Measurements from ENCODE around the gene CEPT1. TPM values are rescaled to one million over a fixed set of nuclear protein-coding genes. Genes with fewer than 3 reads are reported as not detected.

The CEPT1 gene
- total and polyA plus RNA-seq, 2 donors: 55.3 to 56.9 TPM

DNA sequence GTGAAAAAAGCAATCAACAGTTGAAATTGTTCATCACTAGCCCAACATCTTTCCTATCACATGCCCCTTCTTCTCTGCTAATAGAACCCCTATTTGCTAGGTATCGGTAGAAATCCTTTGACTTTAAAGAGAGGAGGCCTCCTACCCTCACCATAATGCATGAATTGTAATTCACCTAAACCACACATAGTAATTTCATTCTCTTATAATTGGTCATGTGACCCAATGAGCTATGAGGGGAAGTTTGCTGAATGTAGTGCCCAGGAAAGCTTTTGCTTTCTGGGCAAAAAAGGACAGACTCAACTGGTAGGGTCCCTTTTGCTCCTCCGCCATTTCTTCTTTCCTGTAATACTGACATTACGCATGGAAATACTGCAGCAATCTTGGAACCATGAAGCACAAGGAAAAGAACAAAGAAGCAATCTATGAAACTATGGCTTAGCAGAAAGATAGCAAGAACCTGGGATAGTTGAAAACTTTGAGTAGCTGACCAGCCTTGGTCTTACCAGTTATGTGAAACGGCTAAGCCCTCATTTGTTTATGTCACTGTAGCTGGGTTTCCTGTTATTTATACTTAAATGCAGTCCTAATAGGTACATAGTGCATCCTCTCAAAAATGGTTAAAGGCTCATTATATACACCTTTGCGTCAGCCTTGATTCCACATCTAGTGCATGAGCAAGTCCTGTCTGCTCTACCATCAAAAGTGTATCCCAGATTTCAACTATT, 77.3 kb downstream of the CEPT1 start:
- Histone ChIP-seq H3K4me3 (ENCODE audit: low read length in 2 of 2) (no peak overlapping the region), H3K27me3 (ENCODE audit: control insufficient read depth in 2 of 2, insufficient read depth in 1 of 2, low read length in 1 of 2) (no peaks in the 10 kb centered on the region), H3K36me3 (ENCODE audit: control insufficient read depth in 2 of 2, insufficient read depth in 2 of 2, low read length in 1 of 2) (no peaks in the 10 kb centered on the region), H3K4me1 (ENCODE audit: control insufficient read depth in 2 of 2, insufficient read depth in 2 of 2, low read length in 2 of 2) (peaks cover 87 to 93% of the 10 kb centered on the region in 2 donors), H3K27ac (ENCODE audit: low read depth in 1 of 2, low read length in 1 of 2) (peak overlapping the region; percentile 80 to 98), H3K9me3 (ENCODE audit: control insufficient read depth in 2 of 2, insufficient read depth in 1 of 2, low read length in 1 of 2) (no peaks in the 10 kb centered on the region)
- 75% methylated on average over 5 of the region's 5 CpGs for WGBS
- DNase-seq (ENCODE audit: low read depth in 6 of 9, low spot score in 9 of 9): no peak

DNA sequence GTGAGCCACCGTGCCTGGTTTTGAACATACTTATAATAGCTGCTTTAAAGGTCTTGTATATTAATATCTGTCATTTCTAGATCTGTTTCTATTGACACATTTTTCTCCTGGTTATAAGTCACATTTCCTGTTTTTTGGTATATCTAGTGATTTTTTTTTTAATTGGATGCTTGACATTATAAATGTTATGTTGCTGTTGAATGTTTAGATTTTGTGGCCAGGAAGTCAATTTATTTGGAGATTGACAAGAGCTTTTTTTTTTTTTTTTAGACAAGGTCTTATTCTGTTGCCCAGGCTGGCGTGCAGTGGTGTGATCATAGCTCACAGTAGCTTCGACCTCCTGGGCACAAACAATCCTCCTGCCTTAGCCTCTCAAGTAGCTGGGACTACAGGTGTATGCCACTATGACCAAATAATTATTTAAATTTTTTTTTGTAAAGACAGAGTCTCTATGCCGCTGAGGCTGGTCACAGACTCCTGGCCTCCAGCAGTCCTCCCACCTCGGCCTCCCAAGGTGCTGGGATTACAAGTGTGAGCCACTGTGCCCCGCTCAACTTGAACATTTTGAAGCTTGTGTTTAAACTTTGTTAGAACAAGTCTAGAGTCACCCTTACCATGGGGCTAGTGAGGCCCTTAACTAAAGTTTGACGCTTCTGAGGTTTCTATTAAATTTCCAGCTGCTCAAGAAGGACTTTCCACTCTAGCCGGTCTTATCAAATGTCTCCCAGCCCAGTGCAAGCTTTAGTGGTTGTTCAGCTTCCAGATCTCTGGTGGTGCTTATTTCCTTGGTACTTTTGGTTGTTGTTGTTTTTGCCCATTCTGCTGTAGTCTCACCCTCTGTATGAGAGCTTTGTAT, 78.9 kb downstream of the CEPT1 start:
- H3K27ac ChIP-seq (ENCODE audit: low read depth in 1 of 2, low read length in 1 of 2): peak overlapping the region; percentile 90 to 95
- peaks cover 84 to 93% of the 10 kb centered on the region in 2 donors for H3K4me1 ChIP-seq (ENCODE audit: control insufficient read depth in 2 of 2, insufficient read depth in 2 of 2, low read length in 2 of 2)
- no peaks in the 10 kb centered on the region for H3K27me3 ChIP-seq (ENCODE audit: control insufficient read depth in 2 of 2, insufficient read depth in 1 of 2, low read length in 1 of 2)
- whole genome bisulfite sequencing: 92% methylated on average over 8 of the region's 8 CpGs
- H3K9me3 ChIP-seq (ENCODE audit: control insufficient read depth in 2 of 2, insufficient read depth in 1 of 2, low read length in 1 of 2): no peaks in the 10 kb centered on the region
- DNase-seq (ENCODE audit: low read depth in 6 of 9, low spot score in 9 of 9): no peak
- no peak overlapping the region for H3K4me3 ChIP-seq (ENCODE audit: low read length in 2 of 2)
- no peaks in the 10 kb centered on the region for H3K36me3 ChIP-seq (ENCODE audit: control insufficient read depth in 2 of 2, insufficient read depth in 2 of 2, low read length in 1 of 2)

DNA sequence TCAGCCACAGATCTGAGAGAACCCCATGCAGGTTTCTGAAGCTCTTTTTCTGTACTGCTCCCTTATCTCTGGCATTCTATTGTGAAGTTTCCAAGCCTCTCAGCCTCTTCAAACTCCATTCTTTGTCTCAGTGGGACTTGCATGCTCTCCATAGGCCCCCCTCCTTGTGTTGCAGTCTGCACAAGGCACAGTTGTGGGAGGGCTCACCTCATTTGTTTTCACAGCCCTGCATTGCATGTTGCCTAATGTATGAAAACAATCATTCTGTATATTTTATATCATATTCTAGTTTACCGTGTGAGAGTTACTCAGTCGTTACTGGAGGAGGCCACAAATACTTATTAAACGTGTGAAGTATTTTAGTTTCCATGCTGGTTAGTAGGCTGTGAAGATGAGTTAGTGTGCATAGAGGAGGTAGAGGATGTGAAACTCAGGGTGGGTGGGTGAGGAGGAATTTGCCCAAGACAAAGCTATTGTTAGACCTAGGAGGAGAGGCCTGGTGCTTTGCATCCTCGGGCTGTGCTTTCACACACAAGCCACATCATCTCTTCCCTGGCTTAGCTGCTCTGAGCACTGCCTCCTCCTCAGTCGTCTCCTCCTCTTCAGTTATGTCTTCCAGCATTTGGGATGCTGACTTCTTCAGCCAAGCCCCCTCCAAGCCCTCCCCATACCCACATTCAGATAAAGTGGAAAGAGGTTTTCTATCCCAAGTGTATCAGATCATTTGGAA, 79.7 kb downstream of the CEPT1 start:
- 42% methylated on average over 5 of the region's 5 CpGs for WGBS
- H3K27ac ChIP-seq (ENCODE audit: low read depth in 1 of 2, low read length in 1 of 2): peak overlapping the region; percentile 90 to 95
- H3K36me3 ChIP-seq (ENCODE audit: control insufficient read depth in 2 of 2, insufficient read depth in 2 of 2, low read length in 1 of 2): no peaks in the 10 kb centered on the region
- no peak overlapping the region for H3K4me3 ChIP-seq (ENCODE audit: low read length in 2 of 2)
- H3K27me3 ChIP-seq (ENCODE audit: control insufficient read depth in 2 of 2, insufficient read depth in 1 of 2, low read length in 1 of 2): no peaks in the 10 kb centered on the region
- H3K9me3 ChIP-seq (ENCODE audit: control insufficient read depth in 2 of 2, insufficient read depth in 1 of 2, low read length in 1 of 2): no peaks in the 10 kb centered on the region
- peak in 3 of 9 donors; percentile 48 to 79 (median 62) for DNase-seq (ENCODE audit: low read depth in 6 of 9, low spot score in 9 of 9)
- H3K4me1 ChIP-seq (ENCODE audit: control insufficient read depth in 2 of 2, insufficient read depth in 2 of 2, low read length in 2 of 2): peaks cover 76 to 90% of the 10 kb centered on the region in 2 donors

DNA sequence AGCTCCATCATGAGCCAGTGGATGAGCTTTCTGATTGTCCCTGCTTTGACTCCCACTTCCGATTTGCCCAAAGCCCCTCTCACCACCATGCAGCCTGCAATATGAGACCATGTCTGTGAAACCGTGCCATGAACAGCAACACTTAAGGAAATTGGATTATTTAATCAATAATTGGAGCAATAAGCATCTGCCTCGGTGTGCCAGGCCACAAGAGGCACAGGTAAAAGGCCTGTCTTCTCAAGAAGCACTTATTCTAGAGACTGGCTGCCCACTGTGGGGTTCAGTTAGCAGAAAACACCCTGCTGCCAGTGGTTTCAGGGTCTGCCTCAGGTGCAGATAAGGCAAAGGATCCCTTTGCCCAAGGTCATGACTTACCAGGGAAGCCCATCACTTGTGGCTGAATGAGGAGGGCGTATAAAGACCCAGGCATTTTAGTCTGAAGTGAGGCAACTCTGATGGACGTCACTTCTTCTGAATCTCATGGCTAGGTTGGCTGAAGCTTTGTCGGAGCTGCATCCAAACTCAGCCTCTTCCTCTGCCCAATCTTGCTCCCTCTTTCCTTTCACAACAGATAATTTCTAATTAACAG, 80.4 kb downstream of the CEPT1 start:
- peak in 1 of 9 donors; percentile 27 for DNase-seq (ENCODE audit: low read depth in 6 of 9, low spot score in 9 of 9)
- Histone ChIP-seq H3K4me1 (ENCODE audit: control insufficient read depth in 2 of 2, insufficient read depth in 2 of 2, low read length in 2 of 2) (peaks cover 74 to 88% of the 10 kb centered on the region in 2 donors), H3K27me3 (ENCODE audit: control insufficient read depth in 2 of 2, insufficient read depth in 1 of 2, low read length in 1 of 2) (no peaks in the 10 kb centered on the region), H3K27ac (ENCODE audit: low read depth in 1 of 2, low read length in 1 of 2) (peak overlapping the region; percentile 90 to 95), H3K4me3 (ENCODE audit: low read length in 2 of 2) (no peak overlapping the region), H3K36me3 (ENCODE audit: control insufficient read depth in 2 of 2, insufficient read depth in 2 of 2, low read length in 1 of 2) (no peaks in the 10 kb centered on the region), H3K9me3 (ENCODE audit: control insufficient read depth in 2 of 2, insufficient read depth in 1 of 2, low read length in 1 of 2) (no peaks in the 10 kb centered on the region)
- WGBS: 98% methylated on average over 6 of the region's 6 CpGs

DNA sequence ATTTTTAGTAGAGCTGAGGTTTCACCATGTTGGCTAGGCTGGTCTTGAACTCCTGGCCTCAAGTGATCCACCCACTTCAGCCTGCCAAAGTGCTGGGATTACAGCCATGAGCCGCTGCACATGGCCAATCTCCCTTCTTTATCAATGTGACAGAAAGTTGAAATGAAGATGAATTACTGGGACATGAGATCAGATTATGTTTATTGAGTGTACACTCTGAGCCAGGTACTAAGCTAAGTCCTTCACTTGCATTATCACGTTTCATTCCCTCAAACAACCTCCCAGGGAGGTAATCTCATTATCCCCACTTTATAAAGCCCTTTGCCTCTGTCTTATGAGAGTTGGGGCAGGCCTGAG, 81.2 kb downstream of the CEPT1 start:
- peak overlapping the region; percentile 89 to 90 for H3K27ac ChIP-seq (ENCODE audit: low read depth in 1 of 2, low read length in 1 of 2)

DNA sequence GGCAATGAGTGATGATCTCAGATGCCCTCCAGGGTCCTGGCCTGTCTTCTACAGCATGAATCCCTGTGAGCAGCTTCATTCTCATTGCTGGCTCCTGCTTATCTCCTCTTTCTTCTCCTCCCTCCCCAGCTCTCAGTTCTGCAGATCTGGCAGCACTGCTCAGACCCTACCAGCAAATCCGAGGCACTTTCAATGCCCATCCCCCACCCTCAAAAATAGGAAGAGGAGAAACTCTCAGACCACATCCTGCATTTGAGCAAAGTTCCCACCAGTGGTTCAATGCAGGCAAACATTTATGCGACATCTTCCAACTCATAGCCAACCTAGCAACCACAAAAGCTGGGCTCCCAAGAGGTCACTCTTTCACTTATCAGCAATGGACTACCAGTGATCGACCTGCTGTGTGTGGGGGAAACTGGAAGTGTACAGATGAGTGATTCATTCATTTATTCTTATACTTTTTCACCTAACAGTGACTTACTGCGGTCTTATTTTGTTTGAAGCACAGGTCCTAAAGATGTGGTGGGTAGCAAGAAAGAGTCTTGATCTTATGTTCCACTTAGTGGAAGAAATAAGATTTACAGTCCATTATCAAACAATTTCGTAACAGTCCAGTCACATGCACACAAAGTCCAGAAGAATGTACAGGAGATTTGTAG, 81.7 kb downstream of the CEPT1 start:
- peak in 7 of 9 donors; percentile 76 to 97 (median 89) for DNase-seq (ENCODE audit: low read depth in 6 of 9, low spot score in 9 of 9)
- no peaks in the 10 kb centered on the region for H3K27me3 ChIP-seq (ENCODE audit: control insufficient read depth in 2 of 2, insufficient read depth in 1 of 2, low read length in 1 of 2)
- H3K9me3 ChIP-seq (ENCODE audit: control insufficient read depth in 2 of 2, insufficient read depth in 1 of 2, low read length in 1 of 2): no peaks in the 10 kb centered on the region
- H3K36me3 ChIP-seq (ENCODE audit: control insufficient read depth in 2 of 2, insufficient read depth in 2 of 2, low read length in 1 of 2): no peaks in the 10 kb centered on the region
- 15% methylated on average over 5 of the region's 5 CpGs for WGBS
- H3K4me1 ChIP-seq (ENCODE audit: control insufficient read depth in 2 of 2, insufficient read depth in 2 of 2, low read length in 2 of 2): peaks cover 69 to 88% of the 10 kb centered on the region in 2 donors
- peak overlapping the region; percentile 33 for H3K4me3 ChIP-seq (ENCODE audit: low read length in 2 of 2)
- peak overlapping the region; percentile 89 to 90 for H3K27ac ChIP-seq (ENCODE audit: low read depth in 1 of 2, low read length in 1 of 2)

More for the DNA sequence above, 81.2 kb downstream of the CEPT1 start:
- H3K4me1 ChIP-seq (ENCODE audit: control insufficient read depth in 2 of 2, insufficient read depth in 2 of 2, low read length in 2 of 2): peaks cover 69 to 88% of the 10 kb centered on the region in 2 donors
- H3K27me3 ChIP-seq (ENCODE audit: control insufficient read depth in 2 of 2, insufficient read depth in 1 of 2, low read length in 1 of 2): no peaks in the 10 kb centered on the region
- H3K9me3 ChIP-seq (ENCODE audit: control insufficient read depth in 2 of 2, insufficient read depth in 1 of 2, low read length in 1 of 2): no peaks in the 10 kb centered on the region
- H3K4me3 ChIP-seq (ENCODE audit: low read length in 2 of 2): peak overlapping the region in 1 of 2 donors; percentile 33
- no peak for DNase-seq (ENCODE audit: low read depth in 6 of 9, low spot score in 9 of 9)
- no peaks in the 10 kb centered on the region for H3K36me3 ChIP-seq (ENCODE audit: control insufficient read depth in 2 of 2, insufficient read depth in 2 of 2, low read length in 1 of 2)
- WGBS: 58% methylated on average over 2 of the region's 2 CpGs

DNA sequence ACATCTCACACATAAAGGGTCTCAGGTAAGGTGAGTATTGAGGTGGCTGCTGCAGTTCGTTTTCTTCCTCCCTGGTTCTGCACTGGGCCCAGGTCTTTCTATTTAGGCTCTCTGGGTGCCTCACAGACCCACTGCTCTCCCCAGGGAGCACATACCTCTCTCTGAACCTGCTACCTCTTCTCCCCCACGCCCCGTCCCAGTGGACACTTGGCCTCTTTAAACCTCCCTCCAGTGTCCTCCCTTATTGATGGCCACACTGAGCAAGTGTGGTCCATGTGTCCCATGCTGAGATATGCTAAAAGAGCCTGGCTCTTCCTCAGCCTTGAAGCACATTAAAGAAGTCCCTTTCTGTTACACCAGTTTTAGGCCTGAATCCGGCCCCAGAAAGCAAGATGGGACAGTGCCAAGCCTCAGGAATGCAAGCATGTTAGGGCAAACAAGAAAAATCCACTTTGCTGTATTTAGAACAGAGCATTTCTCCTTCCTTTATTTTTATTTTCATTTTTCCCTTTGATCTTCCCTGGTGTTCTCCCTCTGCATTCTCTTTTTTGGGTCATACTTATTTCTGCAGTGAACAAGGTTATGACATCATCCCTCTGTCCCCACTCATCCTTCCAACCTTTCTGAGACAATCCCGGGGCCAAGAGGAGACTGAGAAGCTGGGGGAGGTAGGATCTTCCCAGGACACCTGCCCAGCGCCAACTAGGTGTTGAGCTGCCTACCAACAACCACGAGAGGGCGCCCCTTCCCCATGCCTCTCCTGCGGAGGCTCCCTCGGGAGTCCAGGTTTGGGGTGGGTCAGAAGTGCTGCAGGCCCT, 82.5 kb downstream of the CEPT1 start:
- Histone ChIP-seq H3K36me3 (ENCODE audit: control insufficient read depth in 2 of 2, insufficient read depth in 2 of 2, low read length in 1 of 2) (no peaks in the 10 kb centered on the region), H3K4me3 (ENCODE audit: low read length in 2 of 2) (peak overlapping the region; percentile 33), H3K27ac (ENCODE audit: low read depth in 1 of 2, low read length in 1 of 2) (peak overlapping the region; percentile 89 to 90), H3K27me3 (ENCODE audit: control insufficient read depth in 2 of 2, insufficient read depth in 1 of 2, low read length in 1 of 2) (no peaks in the 10 kb centered on the region), H3K9me3 (ENCODE audit: control insufficient read depth in 2 of 2, insufficient read depth in 1 of 2, low read length in 1 of 2) (no peaks in the 10 kb centered on the region), H3K4me1 (ENCODE audit: control insufficient read depth in 2 of 2, insufficient read depth in 2 of 2, low read length in 2 of 2) (peaks cover 69 to 88% of the 10 kb centered on the region in 2 donors)
- DNase-seq (ENCODE audit: low read depth in 6 of 9, low spot score in 9 of 9): peak in 5 of 9 donors; percentile 70 to 86 (median 77)
- WGBS: 30% methylated on average over 10 of the region's 10 CpGs
